GM19395 (cell line): ENCODE results near the gene GGA1.

Experiments used
- ATAC-seq: cut with Tn5 transposase; IDR thresholded peaks from one replicate; pipeline ENCODE4 v1.9.1; 2021; ENCODE audit warnings: mild to moderate bottlenecking, moderate library complexity; ENCODE audit not compliant: unreplicated experiment

GGA1 gene

GRCh38 chr22:37608477-37609239 lies at the start of gene GGA1:
GGA1 (plus strand) TSS chr22:37608834; CDS start chr22:37608861, 27 bp downstream.
- peak; percentile 75 for ATAC-seq

GRCh38 chr22:37559521-37559900 lies 49.1 kb upstream of the GGA1 start:
- no peak for ATAC-seq

GRCh38 chr22:37559901-37560607 lies 48.6 kb upstream of the GGA1 start, which contains the start of gene CDC42EP1:
CDC42EP1 (plus strand) TSS chr22:37560480; CDS start chr22:37566350, 5,870 bp downstream.
- no peak for ATAC-seq

- ATAC-seq, result no peak
Observed at GRCh38 chr22:37560608-37561211, 47.9 kb upstream of the GGA1 start.

GRCh38 chr22:37561212-37562048 lies 47.2 kb upstream of the GGA1 start:
- ATAC-seq, result no peak

- ATAC-seq, result no peak
Observed at GRCh38 chr22:37562049-37562875, 46.4 kb upstream of the GGA1 start.

GRCh38 chr22:37563153-37564081 lies 45.2 kb upstream of the GGA1 start:
- no peak for ATAC-seq

- ATAC-seq, result no peak
Observed at GRCh38 chr22:37564111-37564711, 44.4 kb upstream of the GGA1 start.

- no peak for ATAC-seq
Observed at GRCh38 chr22:37565830-37566229, 42.8 kb upstream of the GGA1 start.

- no peak for ATAC-seq
Observed at GRCh38 chr22:37566329-37566837, 42.3 kb upstream of the GGA1 start.

GRCh38 chr22:37566903-37567798 lies 41.5 kb upstream of the GGA1 start:
- peak; percentile 36 for ATAC-seq

GRCh38 chr22:37568012-37568411 lies 40.6 kb upstream of the GGA1 start:
- ATAC-seq, result no peak

- no peak for ATAC-seq
Observed at GRCh38 chr22:37568448-37569008, 40.1 kb upstream of the GGA1 start.

GRCh38 chr22:37569009-37569920 lies 39.4 kb upstream of the GGA1 start:
- ATAC-seq, result no peak

- no peak for ATAC-seq
Observed at GRCh38 chr22:37569921-37570660, 38.5 kb upstream of the GGA1 start.
